KMS-11 (cell line): ENCODE data around the gene CRP.

Experiments used
- H2AFZ ChIP-seq: fragments of 200-600 bp; sonication (generic); 2 replicates; pipeline ENCODE4 v1.6.1; 2016; ENCODE audit warnings: antibody characterized with exemption, mixed run types, low read depth
- H3K27ac ChIP-seq: fragments of 200-600 bp; sonication (generic); 2 replicates; pipeline ENCODE4 v1.6.1; 2016; ENCODE audit warnings: mild to moderate bottlenecking, mixed run types
- H3K27me3 ChIP-seq: fragments of 200-600 bp; sonication (generic); 2 replicates; pipeline ENCODE4 v1.6.1; 2017; ENCODE audit warnings: mild to moderate bottlenecking, low read depth, mixed run types, moderate library complexity; ENCODE audit not compliant: insufficient read depth
- H3K36me3 ChIP-seq: fragments of 200-600 bp; sonication (generic); 2 replicates; pipeline ENCODE4 v1.6.1; 2017; ENCODE audit warnings: mild to moderate bottlenecking, mixed run types; ENCODE audit not compliant: insufficient read depth
- H3K4me1 ChIP-seq: fragments of 200-600 bp; sonication (generic); 2 replicates; pipeline ENCODE4 v1.6.1; 2016; ENCODE audit warnings: mild to moderate bottlenecking, low read depth, mixed run types; ENCODE audit not compliant: poor library complexity, severe bottlenecking
- H3K4me2 ChIP-seq: fragments of 200-600 bp; sonication (generic); 2 replicates; pipeline ENCODE4 v1.7.0; 2016; ENCODE audit warnings: mild to moderate bottlenecking, mixed run types
- H3K4me3 ChIP-seq: fragments of 200-600 bp; sonication (generic); IDR thresholded peaks from 2 replicates; pipeline ENCODE4 v1.6.1; 2017; ENCODE audit warnings: low read depth, low read length, mixed read lengths; ENCODE audit not compliant: insufficient read depth
- H3K79me2 ChIP-seq: fragments of 200-600 bp; sonication (generic); 2 replicates; pipeline ENCODE4 v1.6.1; 2016; ENCODE audit warnings: low read depth, mixed run types; ENCODE audit not compliant: insufficient read depth
- H3K9ac ChIP-seq: fragments of 200-600 bp; sonication (generic); 2 replicates; pipeline ENCODE4 v1.6.1; 2016; ENCODE audit warnings: mild to moderate bottlenecking, mixed run types
- H4K20me1 ChIP-seq: fragments of 200-600 bp; sonication (generic); 2 replicates; pipeline ENCODE4 v1.6.1; 2016; ENCODE audit warnings: mild to moderate bottlenecking, mixed run types; ENCODE audit not compliant: insufficient read depth
- CTCF ChIP-seq: fragments of 200-600 bp; sonication (generic); conservative IDR thresholded peaks from 2 replicates; pipeline ENCODE4 v1.6.1; 2017; ENCODE audit warnings: low read depth, mild to moderate bottlenecking, antibody characterized with exemption, low read length, moderate library complexity, mixed read lengths

CRP gene

GRCh38 chr1:159753386-159753785 is 39.0 kb upstream of the CRP start:
- Histone ChIP-seq H3K4me1 (no peaks in the 10 kb centered on the region), H3K4me3 (no peak overlapping the region), H2AFZ (0 out of 2 replicates have a peak overlapping the region, but pooled peaks have one; percentile 1), H3K4me2 (no peak overlapping the region), H3K27me3 (no peaks in the 10 kb centered on the region), H3K27ac (no peak overlapping the region), H3K79me2 (no peaks in the 10 kb centered on the region), H4K20me1 (no peaks in the 10 kb centered on the region), H3K9ac (no peak overlapping the region), H3K36me3 (no peaks in the 10 kb centered on the region)
- TF ChIP-seq CTCF = no peak

- Histone ChIP-seq H3K27ac (no peak overlapping the region), H2AFZ (no peak overlapping the region), H4K20me1 (no peaks in the 10 kb centered on the region)
Measured at GRCh38 chr1:159752135-159752580, 37.8 kb upstream of the CRP start.

GRCh38 chr1:159751031-159751430 is 36.6 kb upstream of the CRP start:
- Histone ChIP-seq H3K27me3 (no peaks in the 10 kb centered on the region), H3K4me3 (no peak overlapping the region), H3K27ac (no peak overlapping the region), H4K20me1 (no peaks in the 10 kb centered on the region), H3K4me1 (no peaks in the 10 kb centered on the region), H3K79me2 (no peaks in the 10 kb centered on the region), H3K9ac (no peak overlapping the region), H2AFZ (no peak overlapping the region), H3K4me2 (no peak overlapping the region), H3K36me3 (no peaks in the 10 kb centered on the region)
- no peak for TF ChIP-seq CTCF

More at GRCh38 chr1:159752135-159752580, 37.8 kb upstream of the CRP start:
- no peaks in the 10 kb centered on the region for H3K36me3 ChIP-seq
- no peak overlapping the region for H3K9ac ChIP-seq
- no peak overlapping the region for H3K4me2 ChIP-seq
- no peaks in the 10 kb centered on the region for H3K4me1 ChIP-seq
- no peak for TF ChIP-seq CTCF
- H3K4me3 ChIP-seq = peak overlapping the region; percentile 39
- H3K79me2 ChIP-seq = no peaks in the 10 kb centered on the region
- H3K27me3 ChIP-seq = no peaks in the 10 kb centered on the region

GRCh38 chr1:159750621-159751020 is 36.2 kb upstream of the CRP start:
- Histone ChIP-seq H3K4me2 (no peak overlapping the region), H2AFZ (no peak overlapping the region), H4K20me1 (no peaks in the 10 kb centered on the region), H3K4me3 (no peak overlapping the region), H3K4me1 (no peaks in the 10 kb centered on the region), H3K27ac (no peak overlapping the region), H3K27me3 (no peaks in the 10 kb centered on the region), H3K9ac (no peak overlapping the region), H3K36me3 (no peaks in the 10 kb centered on the region), H3K79me2 (no peaks in the 10 kb centered on the region)
- TF ChIP-seq CTCF = no peak
